WI38 (cell line): ENCODE measurements around the gene IL13RA1.
A peak's percentile ranks its signal among the peaks of the same experiment; 100 is the strongest.
"Not testable (repeated sequence)": the region's sequence is repeated elsewhere in the genome, so short reads cannot be mapped to it uniquely, and the experiment has no call there.

Experiments
- H3K4me3 ChIP-seq: 2 replicates; pipeline ENCODE4 v1.5.1; 2011; ENCODE audit warnings: low read depth, mild to moderate bottlenecking, control low read depth, low read length
- TF ChIP-seq, protein P1 (sequence below): IDR thresholded peaks from 2 replicates; pipeline ENCODE4 v1.5.1; 2012; ENCODE audit warnings: low read depth, mild to moderate bottlenecking, control low read depth, low read length

Gene IL13RA1

GRCh38 chrX:118780911-118781310 is 53.5 kb downstream of the IL13RA1 start:
- TF ChIP-seq, protein P1, sequence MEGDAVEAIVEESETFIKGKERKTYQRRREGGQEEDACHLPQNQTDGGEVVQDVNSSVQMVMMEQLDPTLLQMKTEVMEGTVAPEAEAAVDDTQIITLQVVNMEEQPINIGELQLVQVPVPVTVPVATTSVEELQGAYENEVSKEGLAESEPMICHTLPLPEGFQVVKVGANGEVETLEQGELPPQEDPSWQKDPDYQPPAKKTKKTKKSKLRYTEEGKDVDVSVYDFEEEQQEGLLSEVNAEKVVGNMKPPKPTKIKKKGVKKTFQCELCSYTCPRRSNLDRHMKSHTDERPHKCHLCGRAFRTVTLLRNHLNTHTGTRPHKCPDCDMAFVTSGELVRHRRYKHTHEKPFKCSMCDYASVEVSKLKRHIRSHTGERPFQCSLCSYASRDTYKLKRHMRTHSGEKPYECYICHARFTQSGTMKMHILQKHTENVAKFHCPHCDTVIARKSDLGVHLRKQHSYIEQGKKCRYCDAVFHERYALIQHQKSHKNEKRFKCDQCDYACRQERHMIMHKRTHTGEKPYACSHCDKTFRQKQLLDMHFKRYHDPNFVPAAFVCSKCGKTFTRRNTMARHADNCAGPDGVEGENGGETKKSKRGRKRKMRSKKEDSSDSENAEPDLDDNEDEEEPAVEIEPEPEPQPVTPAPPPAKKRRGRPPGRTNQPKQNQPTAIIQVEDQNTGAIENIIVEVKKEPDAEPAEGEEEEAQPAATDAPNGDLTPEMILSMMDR, result no peak
- no peak overlapping the region for H3K4me3 ChIP-seq

- H3K4me3 ChIP-seq, result no peak overlapping the region
- TF ChIP-seq, protein P1, result no peak
These were observed 68.3 kb downstream of the IL13RA1 start for GRCh38 chrX:118795528-118796280.

GRCh38 chrX:118802857-118803256 is 75.5 kb downstream of the IL13RA1 start:
- H3K4me3 ChIP-seq, result no peak overlapping the region
- TF ChIP-seq, protein P1, result no peak

GRCh38 chrX:118807151-118808017 is 80.0 kb downstream of the IL13RA1 start:
- TF ChIP-seq, protein P1, result peak; percentile 49; the same call in 1 of the 2 replicates
- no peak overlapping the region for H3K4me3 ChIP-seq

DNA sequence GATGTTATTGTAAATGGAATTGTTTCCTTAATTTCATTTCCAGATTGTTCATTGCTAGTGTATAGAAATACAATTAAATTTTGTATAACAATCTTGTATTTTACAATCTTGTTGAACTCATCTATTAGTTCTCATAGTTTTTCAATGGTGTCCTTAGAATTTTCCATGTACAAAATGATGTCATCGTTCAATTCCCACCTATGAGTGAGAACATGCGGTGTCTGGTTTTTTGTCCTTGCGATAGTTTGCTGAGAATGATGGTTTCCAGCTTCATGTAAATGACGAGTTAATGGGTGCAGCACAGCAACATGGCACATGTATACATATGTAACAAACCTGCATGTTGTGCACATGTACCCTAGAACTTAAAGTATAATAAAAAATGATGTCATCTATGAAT is 89.9 kb downstream of the IL13RA1 start:
- not testable (repeated sequence) for H3K4me3 ChIP-seq

DNA sequence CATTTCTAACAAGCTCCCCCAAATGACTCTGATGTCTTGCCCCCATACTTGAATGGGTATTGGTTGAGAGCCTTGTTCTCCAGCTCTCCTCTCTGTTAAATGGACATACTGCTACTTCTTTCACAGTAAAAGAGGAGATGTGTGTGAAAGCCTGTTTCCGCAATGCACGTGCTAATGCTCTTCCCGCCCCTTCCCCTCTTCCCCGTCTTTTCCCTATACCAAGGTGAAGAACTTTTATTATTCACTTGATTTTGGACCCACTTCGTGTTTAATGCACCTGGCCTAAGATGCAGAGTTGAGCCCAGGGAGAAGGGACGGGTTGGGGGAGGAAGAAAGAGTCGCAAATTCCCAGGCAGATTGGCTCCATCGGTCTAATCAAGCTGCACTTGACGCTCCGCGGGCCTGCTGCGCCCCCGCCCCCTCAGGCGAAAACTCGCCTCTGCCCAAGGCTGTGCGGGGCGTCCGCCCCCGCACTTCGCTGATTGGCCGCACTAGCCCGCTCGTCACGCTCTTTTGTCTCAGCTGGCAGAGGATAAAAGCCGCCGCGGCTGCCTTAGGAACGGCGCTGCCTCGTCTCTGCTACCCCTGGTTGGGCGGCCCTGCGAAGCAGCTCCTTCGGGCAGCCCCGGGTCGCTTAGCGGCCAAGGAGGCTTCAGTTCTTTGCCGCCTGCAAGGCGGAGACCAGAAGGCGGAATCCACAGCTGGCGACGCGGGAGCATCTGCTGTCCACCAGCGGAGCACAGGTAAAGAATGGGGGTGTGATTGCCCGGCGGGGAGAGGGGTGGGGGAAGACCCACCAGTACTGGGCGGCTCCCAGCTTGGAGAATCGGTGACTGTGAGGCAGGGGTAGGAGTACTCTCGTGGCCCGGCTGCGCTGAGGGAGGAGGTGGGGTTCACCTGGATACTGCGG is 96.1 kb downstream of the IL13RA1 start, which contains the start of gene ZCCHC12:
Gene ZCCHC12 (plus strand): TSS at position 562 of the 910 bp plus-strand sequence. CDS start 1,421 bp downstream, outside the sequence.
- TF ChIP-seq, protein P1, result no peak
- peak within 1 kb of the TSS; percentile 27; the same call in 1 of the 2 replicates for H3K4me3 ChIP-seq

- H3K4me3 ChIP-seq, result no peak overlapping the region
- TF ChIP-seq, protein P1, result no peak
These were observed 96.8 kb downstream of the IL13RA1 start for GRCh38 chrX:118824173-118824730.
